HG03469 (cell line): ENCODE measurements around the gene TNNI3.
"Not testable (repeated sequence)": the region's sequence is repeated elsewhere in the genome, so short reads cannot be mapped to it uniquely, and the experiment has no call there.

ENCODE experiments used
- ATAC-seq: cut with Tn5 transposase; IDR thresholded peaks from one replicate; pipeline ENCODE4 v1.9.1; 2021; ENCODE audit warnings: mild to moderate bottlenecking, moderate library complexity, moderate number of reproducible peaks; ENCODE audit not compliant: unreplicated experiment

TNNI3 gene

DNA sequence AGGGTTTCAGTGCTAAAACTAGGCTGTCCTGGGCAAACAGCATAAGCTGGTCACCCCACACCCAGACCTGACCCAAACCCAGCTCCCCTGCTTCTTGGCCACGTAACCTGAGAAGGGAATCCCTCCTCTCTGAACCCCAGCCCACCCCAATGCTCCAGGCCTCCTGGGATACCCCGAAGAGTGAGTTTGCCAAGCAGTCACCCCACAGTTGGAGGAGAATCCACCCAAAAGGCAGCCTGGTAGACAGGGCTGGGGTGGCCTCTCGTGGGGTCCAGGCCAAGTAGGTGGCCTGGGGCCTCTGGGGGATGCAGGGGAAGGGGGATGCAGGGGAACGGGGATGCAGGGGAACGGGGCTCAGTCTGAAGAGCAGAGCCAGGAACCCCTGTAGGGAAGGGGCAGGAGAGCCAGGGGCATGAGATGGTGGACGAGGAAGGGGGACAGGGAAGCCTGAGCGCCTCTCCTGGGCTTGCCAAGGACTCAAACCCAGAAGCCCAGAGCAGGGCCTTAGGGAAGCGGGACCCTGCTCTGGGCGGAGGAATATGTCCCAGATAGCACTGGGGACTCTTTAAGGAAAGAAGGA lies 42.9 kb downstream of the TNNI3 start:
- ATAC-seq, result no peak

DNA sequence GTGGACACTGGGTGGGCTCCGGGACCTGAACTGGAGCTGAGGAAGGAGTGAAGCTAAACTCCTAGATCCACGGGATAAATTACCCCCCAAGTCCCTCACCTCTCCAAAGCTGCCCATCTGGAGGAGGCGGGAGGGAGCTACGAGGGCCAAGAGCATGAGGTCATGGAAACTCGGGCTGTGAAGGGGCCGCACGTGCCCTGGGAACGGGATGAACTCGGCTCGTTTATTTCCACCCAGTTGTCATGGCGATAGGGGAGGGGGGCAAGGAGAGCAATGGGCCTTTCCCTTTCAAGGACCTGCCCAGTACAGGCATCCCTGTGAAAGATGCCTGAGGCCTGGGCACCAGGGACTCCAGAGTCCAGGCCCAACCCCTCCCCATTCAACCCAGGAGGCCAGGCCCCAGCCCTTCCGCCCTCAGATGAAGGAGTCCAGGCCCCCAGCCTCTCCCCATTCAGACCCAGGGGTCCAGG lies 43.9 kb downstream of the TNNI3 start:
- no peak for ATAC-seq

DNA sequence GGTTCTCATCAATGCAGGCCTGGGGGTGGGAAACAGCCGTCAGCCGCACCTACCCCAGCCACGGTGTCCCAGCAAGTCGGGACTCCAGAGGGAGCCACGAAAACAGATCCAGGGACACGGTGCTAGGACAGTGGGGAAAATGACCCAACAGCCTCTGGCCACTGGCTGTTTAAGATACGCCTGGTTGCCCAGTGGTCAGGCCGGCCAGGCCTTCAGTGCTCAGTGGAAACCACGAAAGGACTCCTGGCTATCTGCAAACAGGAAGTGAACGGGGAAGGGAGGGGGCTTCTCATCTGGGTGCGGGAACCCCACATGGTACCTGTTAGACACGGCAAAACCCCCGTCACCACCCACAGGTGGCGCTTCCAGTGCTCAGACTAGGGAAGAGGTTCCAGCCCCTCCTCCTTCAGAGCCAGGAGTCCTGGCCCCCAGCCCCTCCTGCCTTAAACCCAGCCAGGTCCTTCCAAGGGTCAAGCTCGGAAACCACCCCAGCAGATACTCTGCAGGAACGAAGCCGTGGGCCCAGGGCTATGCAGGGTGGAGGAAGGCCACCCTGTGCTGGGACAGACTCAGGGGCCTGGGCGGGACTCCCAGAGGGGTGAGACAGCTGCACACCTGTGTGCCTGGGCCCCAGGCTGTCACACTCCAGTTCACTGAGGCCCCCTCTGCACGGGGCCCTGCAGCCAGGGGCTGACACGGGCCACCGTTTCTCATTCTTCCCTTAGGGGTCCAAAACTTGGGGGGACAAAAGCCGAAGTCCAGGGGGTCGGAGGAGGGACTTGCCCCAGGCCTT lies 44.6 kb downstream of the TNNI3 start:
- no peak for ATAC-seq

- no peak for ATAC-seq
Observed at GRCh38 chr19:55112246-55112776, 45.2 kb downstream of the TNNI3 start.

DNA sequence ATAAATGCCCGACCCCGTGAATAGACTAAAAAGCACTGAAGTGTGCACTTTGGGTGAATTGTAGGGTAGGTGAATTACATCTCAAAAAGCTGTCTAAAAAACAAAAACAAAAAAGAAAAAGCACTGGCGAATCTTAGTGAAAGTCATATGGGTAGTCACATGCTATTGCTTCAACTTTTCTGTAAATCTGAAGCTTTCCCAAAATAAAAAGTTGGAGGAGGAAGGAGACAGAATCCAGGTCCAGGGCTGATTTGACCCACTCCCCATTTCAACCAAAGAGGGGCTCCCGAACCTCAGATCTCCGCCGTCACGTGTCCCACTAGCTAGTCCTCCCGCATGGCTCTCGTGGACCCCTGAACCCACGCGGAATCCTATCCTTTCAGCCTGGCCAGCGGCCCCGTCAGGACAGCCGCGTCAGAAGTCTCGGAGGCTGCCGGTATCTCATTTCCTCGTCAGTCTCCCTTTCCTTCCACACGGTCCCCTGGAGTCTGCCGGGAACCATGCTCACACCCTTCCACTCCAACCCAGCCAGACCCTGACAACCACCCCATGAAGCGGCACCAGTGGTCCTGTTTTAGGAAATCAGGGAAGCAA lies 46.2 kb downstream of the TNNI3 start:
- no peak for ATAC-seq

DNA sequence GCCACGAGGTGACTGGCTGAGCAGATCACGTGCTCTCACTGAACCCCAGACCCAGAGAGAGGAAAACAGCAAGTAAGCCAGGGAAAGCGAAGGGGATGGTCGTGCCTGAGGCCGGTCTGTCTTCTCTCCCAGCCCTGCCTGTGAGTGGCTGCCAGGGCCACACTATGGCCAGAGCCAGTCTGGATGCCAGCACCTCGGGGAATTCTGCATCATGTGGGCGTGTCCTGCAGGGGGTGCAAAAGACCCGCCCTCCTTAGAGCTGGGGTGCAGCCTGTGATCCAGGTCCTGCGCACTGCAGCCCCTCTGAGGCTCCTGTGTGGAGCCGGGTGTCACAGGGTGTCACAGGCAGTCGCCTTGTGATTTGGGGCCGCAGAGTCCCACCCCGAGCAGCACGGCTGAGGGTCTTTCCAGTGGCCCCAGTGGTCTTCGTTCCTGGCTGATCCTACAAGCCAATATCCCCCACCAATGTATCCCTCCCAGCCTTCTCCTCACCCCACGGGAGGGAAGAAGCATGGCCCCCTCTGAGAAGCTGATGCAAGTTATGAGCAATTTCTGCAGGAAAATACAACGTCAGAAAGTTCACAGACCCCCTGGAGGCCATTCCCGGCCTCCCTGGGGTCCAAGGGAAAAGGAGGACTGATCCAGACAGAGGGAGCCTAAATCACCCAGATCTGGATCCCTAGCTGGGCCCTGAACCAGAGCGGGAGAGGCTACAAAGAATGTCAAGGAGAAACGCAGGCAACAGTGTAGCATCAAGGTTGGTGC lies 47.8 kb downstream of the TNNI3 start:
- ATAC-seq, result no peak

GRCh38 chr19:55107252-55107651 lies 50.3 kb downstream of the TNNI3 start:
- ATAC-seq, result not testable (repeated sequence)

- no peak for ATAC-seq
Observed at GRCh38 chr19:55106591-55106990, 50.9 kb downstream of the TNNI3 start.

- no peak for ATAC-seq
Observed at GRCh38 chr19:55105237-55105636, 52.3 kb downstream of the TNNI3 start.

DNA sequence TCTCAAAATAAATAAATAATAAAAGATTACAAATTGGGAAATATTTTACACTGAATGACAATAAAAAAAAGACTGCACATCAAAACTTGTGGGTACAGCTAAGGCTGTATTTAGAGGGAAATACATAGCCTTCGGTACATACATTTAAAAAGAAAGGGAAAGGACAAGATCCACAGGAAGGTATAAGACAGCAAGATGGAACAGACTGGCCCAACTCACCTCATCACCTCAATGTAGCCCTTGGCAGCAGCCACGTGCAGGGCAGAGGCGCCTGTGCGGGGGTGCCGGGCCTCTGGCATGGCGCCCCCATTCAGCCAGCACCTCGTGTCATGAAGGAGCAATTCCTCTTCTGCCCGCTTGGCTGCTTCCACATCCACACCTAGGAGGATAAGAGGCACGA lies 54.3 kb downstream of the TNNI3 start:
- ATAC-seq, result no peak
